Panc1 (cell line): ENCODE measurements around the gene JUND. TPM values are rescaled to one million over a fixed set of nuclear protein-coding genes. Genes with fewer than 3 reads are reported as not detected.

Experiments used
- ATAC-seq: fragments of 200-7000 bp; cut with Tn5 transposase; 2 replicates; pipeline ENCODE4 v1.9.1; 2020; ENCODE audit warnings: mild to moderate bottlenecking, moderate library complexity
- BruUV-seq: library from RNA; stranded (reverse); fragments of 400-500 nt; replicated peaks from 2 replicates; lab custom pipeline; 2021; lab: Mats Ljungman, UMichigan
- CTCF ChIA-PET: fragments of 300-600 bp; sonication (Branson Sonifier 250); formaldehyde crosslinking; loops from one replicate; lab custom pipeline; 2022; ENCODE audit warnings: antibody characterized with exemption; lab: Charles Lee
- POLR2A ChIA-PET: fragments of 300-600 bp; sonication (Branson Sonifier 250); formaldehyde crosslinking; loops from one replicate; lab custom pipeline; 2022; ENCODE audit warnings: antibody characterized with exemption; lab: Charles Lee
- DNase-seq: peaks from one replicate; pipeline ENCODE4 v3.0.0-alpha.2; 2010; ENCODE audit warnings: low read depth, low spot score
- H3K27ac ChIP-seq: 2 replicates; pipeline ENCODE4 v1.5.1; 2011; ENCODE audit warnings: mild to moderate bottlenecking, low read length, inconsistent platforms
- H3K27me3 ChIP-seq: fragments of 200-500 bp; sonication (Bioruptor generic); 2 replicates; pipeline ENCODE4 v1.6.0; 2014; ENCODE audit warnings: low read length, inconsistent platforms; ENCODE audit not compliant: control insufficient read depth, insufficient read depth
- H3K36me3 ChIP-seq: fragments of 200-500 bp; sonication (Bioruptor generic); 2 replicates; pipeline ENCODE4 v1.5.1; 2014; ENCODE audit warnings: inconsistent platforms, mild to moderate bottlenecking, low read length, moderate library complexity; ENCODE audit not compliant: control insufficient read depth, insufficient read depth
- H3K4me1 ChIP-seq: 2 replicates; pipeline ENCODE4 v1.5.1; 2011; ENCODE audit warnings: inconsistent platforms, mild to moderate bottlenecking, low read length, moderate library complexity; ENCODE audit not compliant: control insufficient read depth, insufficient read depth
- H3K4me3 ChIP-seq, 2 experiments: 2 replicates each; pipeline ENCODE4 v1.5.1; 2011 to 2012; ENCODE audit warnings: low read depth in 2 of 2, low read length in 2 of 2, mild to moderate bottlenecking in 2 of 2, inconsistent platforms in 1 of 2, moderate library complexity in 1 of 2
- H3K9me3 ChIP-seq: fragments of 200-500 bp; sonication (Bioruptor generic); 2 replicates; pipeline ENCODE4 v1.5.1; 2014; ENCODE audit warnings: low read depth, mild to moderate bottlenecking, inconsistent platforms, low read length, moderate library complexity; ENCODE audit not compliant: control insufficient read depth, insufficient read depth
- CTCF ChIP-seq: fragments of 450-650 bp; IDR thresholded peaks from 2 replicates; pipeline ENCODE4 v1.5.1; 2017; ENCODE audit warnings: mild to moderate bottlenecking
- POLR2AphosphoS5 ChIP-seq: IDR thresholded peaks from 2 replicates; pipeline ENCODE4 v1.6.1; 2012; ENCODE audit warnings: mild to moderate bottlenecking, low read depth, low read length, moderate library complexity
- REST ChIP-seq, 2 experiments: IDR thresholded peaks; 2 replicates each; pipeline ENCODE4 v1.6.1; 2011 to 2012; ENCODE audit warnings: low read depth in 2 of 2, control low read depth in 1 of 2, low read length in 1 of 2, mild to moderate bottlenecking in 1 of 2, moderate library complexity in 1 of 2; ENCODE audit not compliant: insufficient read depth in 1 of 2
- SIN3A ChIP-seq: IDR thresholded peaks from 2 replicates; pipeline ENCODE4 v1.6.1; 2012; ENCODE audit warnings: low read depth, mild to moderate bottlenecking, low read length, moderate library complexity, borderline replicate concordance; ENCODE audit not compliant: insufficient read depth
- TCF7L2 ChIP-seq: IDR thresholded peaks from 2 replicates; pipeline ENCODE4 v1.6.1; 2011; ENCODE audit warnings: mild to moderate bottlenecking, low read depth, low read length, inconsistent platforms
- in situ Hi-C: cut with HindIII; loops from 2 replicates; pipeline ENCODE4 v1.10.0; 2016; ENCODE audit warnings: low sequenced_read_pairs, low pct_unique_long_range_greater_than_20kb
- intact Hi-C: fragments of 100-400 bp; cut with micrococcal nuclease; formaldehyde crosslinking; loops from one replicate; pipeline ENCODE4 v1.10.0; 2022; ENCODE audit not compliant: unreplicated experiment
- total RNA-seq: library from RNA; stranded (reverse); gene quantifications from one replicate; pipeline ENCODE4 v1.2.1, GENCODE V29; 2021; ENCODE audit not compliant: unreplicated experiment

The JUND gene
- total RNA-seq, 1 experiment from 2014 or later = 130 TPM

- TF ChIP-seq CTCF = no peak
- TF ChIP-seq POLR2AphosphoS5 = no peak
- TF ChIP-seq SIN3A = no peak
- TF ChIP-seq TCF7L2 = no peak
- no peak for TF ChIP-seq REST (IDR thresholded peaks at IDR 0.05; ENCODE audit: insufficient read depth in 1 of 2, low read depth in 2 of 2, low read length in 1 of 2)
- Histone ChIP-seq H3K4me3 (peak overlapping the region; percentile 43 to 68), H3K36me3 (no peaks in the 10 kb centered on the region), H3K9me3 (no peaks in the 10 kb centered on the region), H3K4me1 (peaks cover 23% of the 10 kb centered on the region), H3K27ac (peak overlapping the region; percentile 90), H3K27me3 (no peaks in the 10 kb centered on the region)
- in situ Hi-C loops = no loop called here
- ATAC-seq (peak; percentile 25; the same call in 1 of the 2 replicates), DNase-seq (no peak)
- ChIA-PET CTCF (no interaction called here), POLR2A (interaction anchor here (2.7 kb wide), 1 partner anchor 11 kb away, joined by 22 read pairs; the partner anchor contains the start of gene JUND)
- no TSS peak for BruUV-seq
- intact Hi-C loops = no loop called here
Measured at GRCh38 chr19:18292462-18292809, 11.0 kb upstream of the JUND start.

GRCh38 chr19:18291590-18292461 is 10.4 kb upstream of the JUND start:
- H3K36me3 ChIP-seq = no peaks in the 10 kb centered on the region
- in situ Hi-C loops (no loop called here), intact Hi-C loops (no loop called here)
- H3K4me1 ChIP-seq = peaks cover 23% of the 10 kb centered on the region
- H3K9me3 ChIP-seq = no peaks in the 10 kb centered on the region
- no TSS peak for BruUV-seq
- H3K4me3 ChIP-seq = peak overlapping the region; percentile 43 to 68
- ATAC-seq (peak; percentile 86), DNase-seq (no peak)
- H3K27ac ChIP-seq = peak overlapping the region; percentile 90
- H3K27me3 ChIP-seq = no peaks in the 10 kb centered on the region
- TF ChIP-seq POLR2AphosphoS5 = peak; percentile 52
- no peak for TF ChIP-seq CTCF
- TF ChIP-seq SIN3A = 0 out of 2 replicates have a peak, but pooled peaks have one; percentile 17
- no peak for TF ChIP-seq TCF7L2
- TF ChIP-seq REST (IDR thresholded peaks at IDR 0.05; ENCODE audit: insufficient read depth in 1 of 2, low read depth in 2 of 2, low read length in 1 of 2) = no peak; a peak in 1 of 4 replicates
- CTCF ChIA-PET = interaction anchor here (0.5 kb wide), 1 partner anchor 268 kb away, joined by 3 read pairs; no protein-coding TSS in a partner anchor
- POLR2A ChIA-PET = interaction anchor here (2.7 kb wide), 1 partner anchor 11 kb away, joined by 22 read pairs; the partner anchor contains the start of gene JUND
